Cardiac fibroblast (primary cell): ENCODE results near the gene PRKACA.

Experiments used
- DNase-seq, 2 donors: peaks; one replicate each; pipeline versions ENCODE4 v3.0.0 to v3.0.0-alpha.2; 2010; ENCODE audit warnings: low read depth in 2 of 2
- H3K4me3 ChIP-seq, 2 donors: replicated peaks in 1 of 2; 1 replicate in 1 of 2; 2 replicates in 1 of 2; pipeline ENCODE4 v1.5.1; 2011; ENCODE audit warnings: low read depth in 2 of 2, low read length in 2 of 2, mild to moderate bottlenecking in 2 of 2, moderate library complexity in 1 of 2
- TF ChIP-seq, protein P1 (sequence below): IDR thresholded peaks from one replicate; pipeline ENCODE4 v1.5.1; 2011; ENCODE audit warnings: low read depth, mild to moderate bottlenecking, low read length, inconsistent platforms

The PRKACA gene

DNA sequence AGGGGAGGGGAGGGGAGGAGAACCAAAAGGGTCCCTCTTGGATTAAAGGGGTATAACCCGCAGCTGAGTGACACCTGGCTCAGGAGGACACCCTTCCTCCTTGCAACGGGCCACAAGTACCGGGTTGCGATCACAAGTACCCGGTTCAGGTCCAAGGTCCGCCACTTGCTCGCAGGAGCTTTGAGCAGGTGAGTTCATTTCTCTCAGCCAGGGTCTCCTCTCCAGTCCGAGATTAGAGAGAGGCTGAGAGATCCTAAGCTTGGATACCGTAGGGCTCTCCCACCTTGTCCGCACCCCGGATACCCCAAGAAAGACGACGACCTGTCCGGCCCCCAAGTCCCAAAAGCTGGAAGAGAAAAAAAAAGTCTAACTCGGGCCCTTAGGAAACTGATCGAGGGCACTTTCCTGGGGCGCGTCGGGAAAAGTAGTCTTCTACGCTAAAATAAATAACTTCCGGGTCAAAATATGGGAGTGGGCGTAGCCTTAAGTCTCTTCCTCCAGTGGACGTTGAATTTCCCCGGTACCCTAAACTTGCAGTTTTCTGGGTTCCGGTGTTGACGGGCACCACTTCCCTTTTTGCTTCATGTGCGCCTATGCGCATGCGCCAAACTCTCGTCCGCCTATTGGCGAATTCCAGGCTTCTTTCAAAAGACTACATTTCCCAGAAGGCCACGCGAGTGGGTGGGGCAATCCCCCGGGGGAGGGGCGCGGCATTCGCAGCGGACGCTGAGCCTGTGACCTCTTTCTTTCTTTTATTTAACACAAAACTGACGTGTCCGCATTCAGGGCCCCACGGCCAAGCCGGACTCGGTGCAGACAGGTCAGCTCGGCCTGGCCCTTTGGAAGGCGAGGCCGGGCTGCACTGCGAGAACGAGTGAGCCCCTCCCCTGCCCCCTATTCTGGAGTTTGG, 36.4 kb downstream of the PRKACA start:
- peak; percentile 100 for DNase-seq
- TF ChIP-seq, protein P1, sequence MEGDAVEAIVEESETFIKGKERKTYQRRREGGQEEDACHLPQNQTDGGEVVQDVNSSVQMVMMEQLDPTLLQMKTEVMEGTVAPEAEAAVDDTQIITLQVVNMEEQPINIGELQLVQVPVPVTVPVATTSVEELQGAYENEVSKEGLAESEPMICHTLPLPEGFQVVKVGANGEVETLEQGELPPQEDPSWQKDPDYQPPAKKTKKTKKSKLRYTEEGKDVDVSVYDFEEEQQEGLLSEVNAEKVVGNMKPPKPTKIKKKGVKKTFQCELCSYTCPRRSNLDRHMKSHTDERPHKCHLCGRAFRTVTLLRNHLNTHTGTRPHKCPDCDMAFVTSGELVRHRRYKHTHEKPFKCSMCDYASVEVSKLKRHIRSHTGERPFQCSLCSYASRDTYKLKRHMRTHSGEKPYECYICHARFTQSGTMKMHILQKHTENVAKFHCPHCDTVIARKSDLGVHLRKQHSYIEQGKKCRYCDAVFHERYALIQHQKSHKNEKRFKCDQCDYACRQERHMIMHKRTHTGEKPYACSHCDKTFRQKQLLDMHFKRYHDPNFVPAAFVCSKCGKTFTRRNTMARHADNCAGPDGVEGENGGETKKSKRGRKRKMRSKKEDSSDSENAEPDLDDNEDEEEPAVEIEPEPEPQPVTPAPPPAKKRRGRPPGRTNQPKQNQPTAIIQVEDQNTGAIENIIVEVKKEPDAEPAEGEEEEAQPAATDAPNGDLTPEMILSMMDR = no peak

GRCh38 chr19:14078411-14078810, 39.2 kb downstream of the PRKACA start:
- no peak overlapping the region for H3K4me3 ChIP-seq
- TF ChIP-seq, protein P1 = no peak
- peak in 1 of 2 donors; percentile 29 for DNase-seq

More for the DNA sequence above, 36.4 kb downstream of the PRKACA start:
- H3K4me3 ChIP-seq = peak overlapping the region; percentile 66 to 77

- H3K4me3 ChIP-seq = peak overlapping the region; percentile 62 to 67
- no peak for DNase-seq
- TF ChIP-seq, protein P1 = no peak
These were observed 43.4 kb downstream of the PRKACA start for GRCh38 chr19:14073925-14074838.

- DNase-seq = peak; percentile 78 to 79
- peak overlapping the region; percentile 62 to 67 for H3K4me3 ChIP-seq
- TF ChIP-seq, protein P1 = peak; percentile 1
These were observed 44.2 kb downstream of the PRKACA start for GRCh38 chr19:14073261-14073924.

DNA sequence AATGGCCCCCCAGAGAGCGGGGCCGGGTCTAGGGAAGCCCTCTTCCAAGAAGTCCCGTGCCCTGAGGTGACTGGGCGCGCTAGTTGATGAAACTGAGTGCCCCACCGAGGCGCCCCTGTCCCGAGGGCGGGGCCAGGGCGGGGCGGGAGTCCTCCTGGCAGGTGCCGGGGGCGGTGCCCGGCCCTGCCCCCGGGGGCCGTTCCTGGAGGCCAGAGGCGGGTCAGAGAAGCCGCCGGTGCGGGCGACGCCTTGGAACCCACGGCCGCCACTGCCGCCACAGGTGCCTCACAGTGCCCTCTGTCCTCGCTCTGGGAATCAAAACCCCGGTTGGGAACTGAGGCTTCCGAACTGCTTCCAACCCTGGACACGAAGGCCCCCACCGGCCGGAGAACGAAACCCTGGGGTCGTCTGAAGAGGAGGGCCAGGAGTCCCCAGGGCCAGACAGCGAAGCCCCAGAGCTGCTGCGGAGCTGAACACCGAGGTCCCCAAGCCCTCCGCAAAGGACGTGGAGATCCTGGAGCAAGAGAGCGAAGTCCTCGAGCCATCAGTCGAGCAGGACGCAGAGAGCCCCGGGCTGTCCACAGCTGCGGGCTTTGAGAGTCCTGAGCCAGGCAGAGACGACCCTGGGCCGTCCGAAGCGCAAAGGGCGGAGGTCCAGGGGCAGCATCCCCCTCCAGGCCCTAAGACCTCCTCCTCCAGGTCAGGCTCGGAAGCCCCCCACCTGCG, 44.9 kb downstream of the PRKACA start, which contains the start of gene MISP3:
TSS of gene MISP3 (plus strand) at position 252 of the 726 bp plus-strand sequence. CDS start 524 bp downstream, outside the sequence.
- peak; percentile 26 to 41 for DNase-seq
- TF ChIP-seq, protein P1 = no peak
- H3K4me3 ChIP-seq = peak within 1 kb of the TSS; percentile 62 to 67
